Brain pericyte (primary cell): Measurements from ENCODE around the gene LAMA2.
A peak's percentile ranks its signal among the peaks of the same experiment; 100 is the strongest.
"Not testable (repeated sequence)": the region's sequence is repeated elsewhere in the genome, so short reads cannot be mapped to it uniquely, and the experiment has no call there.

Experiments
- DNase-seq: peaks from one replicate; pipeline ENCODE4 v3.0.0-alpha.2; 2012; ENCODE audit warnings: low read depth, low spot score

The LAMA2 gene

GRCh38 chr6:129006724-129007514 is 124.0 kb downstream of the LAMA2 start:
- no peak for DNase-seq

GRCh38 chr6:129007701-129008373 is 124.9 kb downstream of the LAMA2 start:
- no peak for DNase-seq

GRCh38 chr6:129008591-129008990 is 125.7 kb downstream of the LAMA2 start:
- no peak for DNase-seq

- no peak for DNase-seq
These were observed 126.9 kb downstream of the LAMA2 start for GRCh38 chr6:129009851-129010250.

GRCh38 chr6:129014302-129014701 is 131.4 kb downstream of the LAMA2 start:
- no peak for DNase-seq

- DNase-seq: no peak
These were observed 132.8 kb downstream of the LAMA2 start for GRCh38 chr6:129015721-129016120.

GRCh38 chr6:129016844-129017243 is 133.9 kb downstream of the LAMA2 start:
- DNase-seq: no peak

GRCh38 chr6:129022011-129022553 is 139.1 kb downstream of the LAMA2 start:
- DNase-seq: no peak

- no peak for DNase-seq
These were observed 143.7 kb downstream of the LAMA2 start for GRCh38 chr6:129026601-129027000.

GRCh38 chr6:129029778-129030177 is 146.8 kb downstream of the LAMA2 start:
- DNase-seq: no peak

- DNase-seq: no peak
These were observed 147.3 kb downstream of the LAMA2 start for GRCh38 chr6:129030215-129030614.

GRCh38 chr6:129031051-129031599 is 148.2 kb downstream of the LAMA2 start:
- DNase-seq: peak; percentile 4

GRCh38 chr6:129032602-129033001 is 149.7 kb downstream of the LAMA2 start:
- no peak for DNase-seq

GRCh38 chr6:129033180-129033579 is 150.2 kb downstream of the LAMA2 start:
- no peak for DNase-seq

GRCh38 chr6:129033581-129033980 is 150.6 kb downstream of the LAMA2 start:
- no peak for DNase-seq

- no peak for DNase-seq
These were observed 158.6 kb downstream of the LAMA2 start for GRCh38 chr6:129041563-129041962.

GRCh38 chr6:129046526-129046925 is 163.6 kb downstream of the LAMA2 start:
- no peak for DNase-seq

GRCh38 chr6:129047834-129048233 is 164.9 kb downstream of the LAMA2 start:
- DNase-seq: no peak

- DNase-seq: no peak
These were observed 167.1 kb downstream of the LAMA2 start for GRCh38 chr6:129050086-129050485.

GRCh38 chr6:129053143-129053542 is 170.2 kb downstream of the LAMA2 start:
- not testable (repeated sequence) for DNase-seq

- DNase-seq: no peak
These were observed 172.9 kb downstream of the LAMA2 start for GRCh38 chr6:129055796-129056195.

GRCh38 chr6:129059650-129060049 is 176.7 kb downstream of the LAMA2 start:
- no peak for DNase-seq

- no peak for DNase-seq
These were observed 186.1 kb downstream of the LAMA2 start for GRCh38 chr6:129069006-129069405.
